ENCODE results near the gene ZSCAN2. TPM values are rescaled to one million over a fixed set of nuclear protein-coding genes. Genes with fewer than 3 reads are reported as not detected.

ZSCAN2 gene
- polyA plus RNA-seq, 10 donors: 9.4 to 14.3 (median 12.0) TPM

DNA sequence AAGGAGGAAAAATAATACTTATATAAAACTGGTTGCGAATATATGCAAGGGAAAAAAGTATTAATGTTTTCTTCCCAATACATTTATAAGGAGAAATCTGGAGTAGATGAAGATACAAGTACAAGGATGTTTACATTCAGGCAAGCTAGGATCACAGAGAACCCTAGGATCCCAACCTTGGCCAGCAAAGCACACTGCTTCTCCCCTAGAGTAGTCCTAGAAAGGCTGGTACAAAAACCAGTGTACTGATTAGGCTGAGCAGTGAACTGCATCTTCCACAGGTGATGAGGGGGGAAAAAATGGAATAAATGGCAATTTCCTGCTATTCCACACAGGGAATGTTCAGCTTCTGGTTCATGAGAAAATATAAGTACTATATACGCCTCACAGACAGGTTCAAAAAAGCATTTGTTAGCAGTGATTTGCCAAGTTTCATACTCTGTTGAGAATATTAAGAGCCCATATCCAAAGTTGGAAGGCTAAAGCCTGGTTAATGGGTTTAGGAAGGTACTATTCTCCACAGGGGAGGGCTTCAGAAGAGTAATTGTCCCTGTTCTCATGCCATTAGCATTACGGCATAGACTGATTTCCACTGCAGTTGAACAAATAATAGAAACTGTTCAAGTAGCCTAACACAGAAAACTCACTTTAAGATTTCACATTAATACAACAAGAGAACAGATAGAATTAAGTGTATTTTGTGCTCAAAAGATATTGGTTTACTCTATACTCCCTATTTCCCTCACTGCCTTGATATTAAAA, 67.6 kb downstream of the ZSCAN2 start:
- DNase-seq: no peak

GRCh38 chr15:84669726-84670125, 68.9 kb downstream of the ZSCAN2 start:
- no peak for DNase-seq

DNA sequence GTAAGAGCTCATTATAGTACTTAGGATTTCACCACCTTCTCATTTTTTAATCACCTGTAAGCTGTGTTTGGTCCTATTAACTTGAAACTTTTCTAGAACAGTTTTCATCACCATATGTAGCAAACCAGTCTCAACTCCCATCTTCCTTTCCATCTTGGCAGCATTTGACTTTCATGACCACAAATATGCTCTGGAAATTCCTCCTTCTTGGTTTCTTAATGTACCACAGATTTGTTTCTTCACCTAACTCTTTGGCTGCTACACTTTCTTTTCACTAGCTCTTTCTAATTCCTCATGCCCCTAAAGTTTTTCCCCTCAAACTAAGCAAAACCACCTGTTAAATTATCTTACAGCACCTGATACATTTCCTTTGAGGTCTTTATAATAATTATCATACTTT, 70.4 kb downstream of the ZSCAN2 start:
- peak in 1 of 3 donors; percentile 41 for DNase-seq

Other genes with a start within 250 kb of the ZSCAN2 start
- gene WDR73, start 53.3 kb downstream of the ZSCAN2 start, polyA plus RNA-seq (ENCODE audit: insufficient read length in 10 of 10): 10 to 100 TPM; 12.5 to 26.3 (median 16.1) TPM
- 1 to 10 TPM in 9 of 10 donors, under 1 TPM in 1; 0.93 to 2.4 (median 1.5) TPM for gene NMB, start 57.2 kb downstream of the ZSCAN2 start, polyA plus RNA-seq (ENCODE audit: insufficient read length in 10 of 10)
- 100 to 1,000 TPM; 275 to 352 (median 300) TPM for gene SEC11A, start 115.1 kb downstream of the ZSCAN2 start, polyA plus RNA-seq (ENCODE audit: insufficient read length in 10 of 10)
- 10 to 100 TPM; 18.3 to 25.0 (median 21.4) TPM for gene ZNF592, start 147.6 kb downstream of the ZSCAN2 start, polyA plus RNA-seq (ENCODE audit: insufficient read length in 10 of 10)
- gene ALPK3, start 216.3 kb downstream of the ZSCAN2 start, polyA plus RNA-seq (ENCODE audit: insufficient read length in 10 of 10): 10 to 100 TPM; 44.0 to 99.6 (median 79.3) TPM

Data from muscle of back (tissue), 11 donors.